ENCODE results near the gene SF3B2. TPM values are rescaled to one million over a fixed set of nuclear protein-coding genes. Genes with fewer than 3 reads are reported as not detected.

The SF3B2 gene
- total RNA-seq, 1 experiment from 2014 or later: 237 TPM

DNA sequence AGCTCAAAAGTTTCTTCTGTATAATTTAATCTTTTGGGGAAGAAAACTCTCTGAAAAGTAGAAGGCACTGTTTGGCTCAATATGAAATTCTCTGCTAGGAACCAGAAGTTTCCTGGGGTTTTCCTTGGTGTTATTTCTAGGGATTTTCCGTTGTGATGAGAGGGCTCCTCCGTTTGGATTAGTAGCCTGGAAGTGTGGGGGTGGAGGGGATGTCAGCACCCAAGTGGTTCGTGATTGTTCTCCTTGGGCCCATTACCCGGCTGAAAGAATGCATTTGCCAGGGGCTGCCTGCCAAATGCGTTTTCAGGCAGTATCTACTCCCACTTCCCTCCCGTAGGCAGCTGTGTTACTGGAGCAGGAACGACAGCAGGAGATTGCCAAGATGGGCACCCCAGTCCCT lies 4.3 kb downstream of the SF3B2 start:
- Histone ChIP-seq H3K79me1 (ENCODE audit: insufficient read depth, low read depth, low read length, poor library complexity, severe bottlenecking) (peaks cover 9% of the 10 kb centered on the region), H3K4me1 (ENCODE audit: insufficient read depth, low read length) (no peaks in the 10 kb centered on the region; the same call in 1 of the 2 replicates), H3K27ac (ENCODE audit: insufficient read length, low read depth, low read length) (no peak overlapping the region), H3K4me2 (ENCODE audit: insufficient read depth, insufficient read length, low read length) (no peak overlapping the region), H2BK120ac (ENCODE audit: low read depth, low read length, poor library complexity, severe bottlenecking) (no peak overlapping the region), H2AFZ (ENCODE audit: low read length) (no peak overlapping the region), H3K4ac (ENCODE audit: low read depth, low read length) (no peak overlapping the region), H2BK15ac (ENCODE audit: low read depth, low read length) (no peak overlapping the region), H3K27me3 (ENCODE audit: insufficient read depth, low read length) (no peaks in the 10 kb centered on the region), H3K9ac (ENCODE audit: extremely low read depth, insufficient read length, low read length) (no peak overlapping the region), H3K79me2 (ENCODE audit: insufficient read depth, low read length) (peaks cover 12% of the 10 kb centered on the region; the same call in 1 of the 2 replicates), H3K18ac (ENCODE audit: insufficient read length, low read depth, low read length) (no peak overlapping the region), H2BK12ac (ENCODE audit: insufficient read length, low read depth, low read length) (no peak overlapping the region), H3K56ac (ENCODE audit: insufficient read length, low read depth, low read length) (no peak overlapping the region), H3K23me2 (ENCODE audit: insufficient read length, low read depth, low read length, poor library complexity, severe bottlenecking) (peaks cover 7% of the 10 kb centered on the region), H4K8ac (replicated peaks; ENCODE audit: insufficient read length, low read depth, low read length) (no peak overlapping the region), H4K20me1 (ENCODE audit: control insufficient read depth, insufficient read depth, insufficient read length) (no peaks in the 10 kb centered on the region), H3K23ac (ENCODE audit: insufficient read length, low read depth, low read length) (no peak overlapping the region), H4K5ac (ENCODE audit: insufficient read length, low read depth, low read length) (no peak overlapping the region), H3K14ac (ENCODE audit: insufficient read depth, low read length) (no peak overlapping the region), H4K91ac (ENCODE audit: insufficient read length, low read depth, low read length) (no peak overlapping the region), H2BK20ac (ENCODE audit: low read depth, low read length, poor library complexity, severe bottlenecking) (no peak overlapping the region), H2AK5ac (ENCODE audit: insufficient read length, low read length) (no peak overlapping the region), H2BK5ac (ENCODE audit: insufficient read length, low read length) (no peak overlapping the region), H3T11ph (ENCODE audit: low read length) (no peak overlapping the region), H3K9me3 (ENCODE audit: control insufficient read depth, low read depth, low read length) (no peaks in the 10 kb centered on the region)
- Mint-ChIP-seq H3K4me1 (peaks cover 5 to 10% of the 10 kb centered on the region in 2 experiments), H3K36me3 (ENCODE audit: insufficient read depth in 1 of 3, low read depth in 3 of 3) (peaks cover 58 to 87% (median 87%) of the 10 kb centered on the region in 3 experiments), H3K4me3 (no peak overlapping the region; a peak in 1 of 5 replicates), H3K9me3 (no peaks in the 10 kb centered on the region), H3K27ac (no peak overlapping the region), H3K27me3 (ENCODE audit: low read depth) (no peaks in the 10 kb centered on the region)
- no CpG with 5 or more reads among the region's 7 CpGs for WGBS (ENCODE audit: extremely low coverage, insufficient read length, low lambda C conversion rate)
- no peak for DNase-seq
- no peak for TF ChIP-seq CTCF (conservative IDR thresholded peaks at IDR 0.05)
